Gastrocnemius medialis (tissue), 4 donors: ENCODE results near the gene PPP1R16B.

Experiments
- POLR2A ChIP-seq, 2 donors: fragments of 450-650 bp; IDR thresholded peaks; one replicate each; pipeline ENCODE4 v1.6.1; 2017; ENCODE audit warnings: antibody characterized with exemption in 2 of 2, mild to moderate bottlenecking in 2 of 2, moderate library complexity in 2 of 2
- TF ChIP-seq, protein P1 (sequence below), 5 experiments: fragments of 450-650 bp in 3 of 5; fragments of 200-600 bp in 2 of 5; sonication (generic) in 2 of 5; IDR thresholded peaks in 4 of 5; conservative IDR thresholded peaks in 1 of 5; 1 replicate in 4 of 5; 2 replicates in 1 of 5; pipeline ENCODE4 v1.5.1; 2016 to 2019; ENCODE audit warnings: antibody characterized with exemption in 5 of 5, mild to moderate bottlenecking in 3 of 5, moderate library complexity in 3 of 5

DNA sequence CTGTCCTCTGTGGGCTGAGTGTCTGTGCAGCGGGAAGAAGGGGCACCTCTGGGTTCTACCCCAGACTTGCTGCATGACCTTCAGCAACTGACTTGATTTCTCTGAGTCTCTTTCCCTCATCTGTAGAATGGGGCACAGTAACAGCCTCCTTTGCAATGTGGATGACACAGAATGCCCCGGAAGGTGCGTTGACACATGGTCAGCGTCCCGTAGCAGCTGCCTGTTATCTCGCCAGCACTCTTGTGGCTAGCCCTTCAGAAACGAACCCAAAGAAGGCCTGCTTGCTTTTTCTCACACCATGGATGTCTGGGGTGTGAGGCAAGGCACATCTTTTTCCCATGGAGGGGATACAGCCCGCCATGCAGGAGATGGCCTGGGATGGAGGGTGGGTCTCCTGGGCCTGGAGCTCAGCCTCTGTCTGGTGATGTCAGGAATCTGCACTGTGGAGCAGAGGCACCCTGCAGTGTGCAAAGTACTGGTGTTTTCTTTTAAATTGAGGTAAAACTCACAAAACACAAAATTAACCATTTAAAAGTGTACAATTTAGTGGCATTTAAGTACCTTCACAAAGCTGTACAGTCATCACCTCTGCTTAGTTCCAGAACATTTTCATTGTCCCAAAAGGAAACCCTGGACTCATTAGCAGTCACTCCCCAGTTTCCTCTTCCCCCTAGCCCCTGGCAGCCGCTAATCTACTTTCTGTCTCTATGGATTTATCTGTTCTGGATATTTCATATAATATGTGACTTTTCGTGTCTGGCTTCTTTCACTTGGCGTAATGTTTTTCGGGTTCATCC lies 61.0 kb downstream of the PPP1R16B start:
- TF ChIP-seq, protein P1, sequence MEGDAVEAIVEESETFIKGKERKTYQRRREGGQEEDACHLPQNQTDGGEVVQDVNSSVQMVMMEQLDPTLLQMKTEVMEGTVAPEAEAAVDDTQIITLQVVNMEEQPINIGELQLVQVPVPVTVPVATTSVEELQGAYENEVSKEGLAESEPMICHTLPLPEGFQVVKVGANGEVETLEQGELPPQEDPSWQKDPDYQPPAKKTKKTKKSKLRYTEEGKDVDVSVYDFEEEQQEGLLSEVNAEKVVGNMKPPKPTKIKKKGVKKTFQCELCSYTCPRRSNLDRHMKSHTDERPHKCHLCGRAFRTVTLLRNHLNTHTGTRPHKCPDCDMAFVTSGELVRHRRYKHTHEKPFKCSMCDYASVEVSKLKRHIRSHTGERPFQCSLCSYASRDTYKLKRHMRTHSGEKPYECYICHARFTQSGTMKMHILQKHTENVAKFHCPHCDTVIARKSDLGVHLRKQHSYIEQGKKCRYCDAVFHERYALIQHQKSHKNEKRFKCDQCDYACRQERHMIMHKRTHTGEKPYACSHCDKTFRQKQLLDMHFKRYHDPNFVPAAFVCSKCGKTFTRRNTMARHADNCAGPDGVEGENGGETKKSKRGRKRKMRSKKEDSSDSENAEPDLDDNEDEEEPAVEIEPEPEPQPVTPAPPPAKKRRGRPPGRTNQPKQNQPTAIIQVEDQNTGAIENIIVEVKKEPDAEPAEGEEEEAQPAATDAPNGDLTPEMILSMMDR (IDR thresholded peaks at IDR 0.05 in 4 of 5, conservative IDR thresholded peaks at IDR 0.05 in 1 of 5) = no peak
- no peak for TF ChIP-seq POLR2A (IDR thresholded peaks at IDR 0.05)
